GM18520 (cell line): ENCODE measurements around the gene SMIM29.
"Not testable (repeated sequence)": the region's sequence is repeated elsewhere in the genome, so short reads cannot be mapped to it uniquely, and the experiment has no call there.

Experiments
- ATAC-seq: cut with Tn5 transposase; IDR thresholded peaks from one replicate; pipeline ENCODE4 v1.9.1; 2021; ENCODE audit not compliant: unreplicated experiment

SMIM29 gene

GRCh38 chr6:34269132-34269531, 20.3 kb upstream of the SMIM29 start:
- not testable (repeated sequence) for ATAC-seq

GRCh38 chr6:34267746-34268145, 18.9 kb upstream of the SMIM29 start:
- ATAC-seq: no peak

- ATAC-seq: not testable (repeated sequence)
Measured at GRCh38 chr6:34263484-34263883, 14.7 kb upstream of the SMIM29 start.

GRCh38 chr6:34260576-34261267, 11.9 kb upstream of the SMIM29 start:
- no peak for ATAC-seq

- no peak for ATAC-seq
Measured at GRCh38 chr6:34259529-34260069, 10.8 kb upstream of the SMIM29 start.

GRCh38 chr6:34252395-34252794, 3.6 kb upstream of the SMIM29 start:
- not testable (repeated sequence) for ATAC-seq

- ATAC-seq: no peak
Measured at GRCh38 chr6:34249469-34250261, 859 bp upstream of the SMIM29 start.

GRCh38 chr6:34248198-34248726, 544 bp downstream of the SMIM29 start:
- peak; percentile 17 for ATAC-seq

GRCh38 chr6:34247481-34248197, 1.2 kb downstream of the SMIM29 start:
- ATAC-seq: no peak

- ATAC-seq: no peak
Measured at GRCh38 chr6:34246563-34247391, 2.0 kb downstream of the SMIM29 start.

- ATAC-seq: no peak
Measured at GRCh38 chr6:34246249-34246562, 2.6 kb downstream of the SMIM29 start.

- ATAC-seq: not testable (repeated sequence)
Measured at GRCh38 chr6:34245761-34246140, 3.1 kb downstream of the SMIM29 start.

GRCh38 chr6:34245032-34245760, 3.6 kb downstream of the SMIM29 start:
- ATAC-seq: not testable (repeated sequence)

GRCh38 chr6:34243901-34244884, 4.6 kb downstream of the SMIM29 start:
- ATAC-seq: no peak

- ATAC-seq: no peak
Measured at GRCh38 chr6:34243131-34243771, 5.6 kb downstream of the SMIM29 start.

GRCh38 chr6:34242252-34243130, 6.3 kb downstream of the SMIM29 start:
- no peak for ATAC-seq
